Left colon (tissue), 2 donors: Measurements from ENCODE around the gene MYOT. TPM values are rescaled to one million over a fixed set of nuclear protein-coding genes. Genes with fewer than 3 reads are reported as not detected.
"Not testable (repeated sequence)": the region's sequence is repeated elsewhere in the genome, so short reads cannot be mapped to it uniquely, and the experiment has no call there.

Experiments
- ATAC-seq: fragments of 200-7000 bp; cut with Tn5 transposase; one replicate; pipeline ENCODE4 v1.9.1; 2020; ENCODE audit warnings: mild to moderate bottlenecking, moderate library complexity
- DNase-seq, 2 donors: peaks; one replicate each; pipeline ENCODE4 v3.0.0-alpha.2; 2020
- intact Hi-C, 2 donors: fragments of 100-400 bp; cut with DNase I in 1 of 2; cut with micrococcal nuclease in 1 of 2; formaldehyde crosslinking; loops; one replicate each; pipeline versions ENCODE4 v1.11.2 to v1.14.0; 2022; cut with DNase I, micrococcal nuclease
- total RNA-seq, 2 donors: library from RNA; stranded (reverse); fragmentation: NEBNext Ultra II Directional; extraction: Animal tissue kit (Norgen Biotek cat#: 25700); gene quantifications; one replicate each; pipeline ENCODE4 v1.2.1, GENCODE V29; 2021
- donor health status: DM: no; HTN: no; CAD: no.
- donor health status: DM: yes; HTN: yes; CAD: no.

The MYOT gene
- total RNA-seq, 2 donors from 2014 or later: 2.9 to 3.2 TPM

DNA sequence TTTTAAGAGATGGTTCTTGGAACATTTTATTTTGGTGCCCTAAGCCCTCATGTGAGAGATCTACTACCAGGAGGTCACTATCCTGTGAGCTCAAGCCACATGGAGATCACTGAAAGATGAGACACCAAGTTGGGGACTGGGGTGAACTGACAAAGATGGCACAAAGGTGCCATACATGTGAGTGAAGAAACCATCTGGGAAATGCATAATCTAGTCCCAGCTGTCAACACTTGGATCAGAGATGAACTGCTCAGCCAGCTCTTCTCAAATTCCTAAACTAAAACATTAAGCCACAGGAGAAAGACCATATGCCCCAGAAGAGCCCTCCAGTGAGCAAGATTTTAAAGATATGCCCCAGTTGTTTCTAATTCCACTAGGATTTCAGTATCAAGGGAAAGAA, 22.2 kb upstream of the MYOT start:
- intact Hi-C loops: no loop called here
- ATAC-seq (no peak), DNase-seq (no peak)

DNA sequence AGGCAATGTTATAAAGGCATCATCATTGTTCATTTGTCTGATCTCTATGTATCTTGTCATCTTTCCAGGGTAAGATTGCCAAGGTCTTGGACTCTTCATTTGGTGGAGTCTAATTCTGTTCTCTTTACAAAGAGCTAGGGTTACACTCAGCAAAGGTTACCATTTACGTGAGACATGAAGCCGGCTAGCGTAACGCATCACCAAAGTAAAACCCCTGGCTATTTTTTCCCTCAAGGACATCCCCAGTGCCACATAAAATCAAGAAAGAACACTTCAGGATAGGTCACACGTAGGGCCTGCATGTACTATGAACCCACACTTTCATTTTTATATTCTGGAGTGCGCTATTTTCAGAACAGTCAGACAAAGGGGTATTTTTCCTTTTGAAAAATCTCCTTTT, 20.0 kb upstream of the MYOT start:
- intact Hi-C loops: no loop called here
- DNase-seq (no peak), ATAC-seq (no peak)

DNA sequence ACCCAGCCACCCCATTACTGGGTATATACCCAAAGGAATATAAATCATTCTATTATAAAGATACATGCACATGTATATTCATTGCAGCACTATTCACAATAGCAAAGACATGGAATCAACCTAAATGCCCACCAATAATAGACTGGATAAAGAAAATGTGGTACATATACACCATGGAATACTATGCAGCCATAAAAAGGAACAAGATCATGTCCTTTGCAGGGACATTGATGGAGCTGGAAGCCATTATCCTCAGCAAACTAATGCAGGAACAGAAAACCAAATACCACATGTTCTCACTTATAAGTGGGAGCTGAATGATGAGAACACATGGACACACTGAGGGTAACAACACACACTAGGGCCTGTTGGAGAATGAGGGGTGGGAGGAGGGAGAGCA, 14.5 kb upstream of the MYOT start:
- intact Hi-C loops, ATAC-seq, DNase-seq: not testable (repeated sequence)

DNA sequence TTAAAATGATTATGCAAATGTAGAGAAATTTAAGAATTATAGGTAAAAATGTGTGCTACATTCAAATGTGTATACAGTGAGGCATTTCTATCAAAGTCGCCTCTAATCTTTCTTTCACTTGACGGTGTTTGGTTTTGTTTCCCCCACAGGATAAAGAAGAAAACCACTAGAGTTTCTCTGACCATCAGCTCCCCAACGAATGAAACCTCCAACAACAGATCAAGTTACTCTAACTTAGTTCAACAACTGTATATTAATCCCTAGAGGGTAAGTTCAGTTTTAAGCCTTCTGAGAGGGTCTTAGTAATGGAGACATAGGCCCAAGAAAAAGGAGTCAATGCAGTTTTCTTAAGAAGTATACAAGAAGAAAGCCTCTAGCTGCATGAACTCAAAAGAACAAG, 11.5 kb upstream of the MYOT start:
- intact Hi-C loops: no loop called here
- DNase-seq (no peak), ATAC-seq (no peak)

DNA sequence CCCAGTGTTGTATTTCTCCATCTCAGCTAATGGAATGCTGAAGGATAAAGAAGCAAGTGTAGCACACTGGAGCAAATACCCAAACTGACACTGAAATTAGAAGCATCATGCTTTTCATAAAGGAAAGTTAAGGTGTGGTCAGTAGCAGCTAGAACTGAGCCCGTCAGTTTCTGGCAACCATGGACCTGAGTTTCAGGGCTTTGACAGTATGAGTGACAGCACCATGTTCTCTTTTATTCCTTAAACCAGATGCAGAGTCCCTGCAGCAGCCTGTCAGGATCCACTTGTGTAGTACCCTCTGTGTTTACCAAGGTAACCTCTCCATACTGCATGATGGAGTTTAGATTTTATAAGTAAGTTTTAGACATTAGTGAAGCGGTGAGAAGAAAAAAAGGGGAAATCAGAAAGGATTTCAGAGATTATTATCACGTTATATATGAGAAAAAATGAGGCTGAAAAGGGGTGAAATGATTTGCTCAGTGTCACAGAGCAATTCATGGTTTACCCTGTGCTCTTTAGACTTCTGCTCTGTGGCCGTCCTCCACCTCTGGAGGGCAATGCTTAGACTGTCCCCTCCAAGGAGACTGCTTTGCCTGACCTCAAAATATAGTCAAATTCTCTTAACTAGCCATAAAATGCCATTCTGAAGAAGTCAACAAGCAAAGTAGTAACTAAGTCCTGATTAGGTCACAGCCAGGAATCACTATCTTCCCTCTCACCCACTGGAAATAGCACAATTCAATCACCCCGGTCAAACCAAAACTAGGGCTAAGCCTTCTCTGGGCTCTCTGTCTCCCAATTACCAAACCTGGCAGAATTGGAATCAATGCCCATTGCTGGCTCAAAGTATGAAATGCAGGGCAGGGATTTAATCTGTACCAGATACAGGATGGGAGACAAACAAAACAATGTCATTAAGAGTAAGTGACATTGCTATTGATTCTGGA, 10.5 kb upstream of the MYOT start:
- ATAC-seq: no peak
- intact Hi-C loops: no loop called here
- no peak for DNase-seq

DNA sequence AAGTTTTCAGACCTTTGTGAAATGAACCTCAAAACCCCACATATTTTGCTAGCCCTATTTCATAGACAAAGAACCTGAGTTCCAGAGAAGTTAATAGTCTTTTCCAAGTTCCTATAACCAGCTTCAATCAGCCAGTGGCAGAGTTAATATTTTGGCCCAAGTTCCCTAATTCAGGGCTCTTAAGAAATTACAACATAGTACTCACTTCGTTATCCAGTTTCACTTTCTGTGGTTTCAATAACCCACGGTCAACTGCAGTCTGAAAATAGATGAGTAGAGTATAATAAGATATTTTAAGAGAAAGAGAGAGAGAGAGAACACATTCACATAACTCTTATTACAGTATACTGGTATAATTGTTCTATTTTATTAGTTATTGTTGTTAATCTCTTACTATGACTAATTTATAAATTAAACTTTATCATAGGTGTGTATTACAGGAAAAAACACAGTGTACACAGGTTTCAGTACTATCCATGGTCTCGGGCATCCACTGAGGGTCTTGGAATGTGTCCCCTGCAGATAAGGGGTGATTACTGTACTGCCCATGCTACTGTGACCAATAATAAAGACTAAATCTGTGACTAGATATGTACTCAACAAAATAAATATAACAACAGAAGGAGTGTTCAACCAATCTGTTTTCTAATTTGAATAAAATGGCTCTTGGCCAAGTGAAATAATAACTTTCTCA, 9.3 kb upstream of the MYOT start:
- DNase-seq (no peak), ATAC-seq (no peak)
- intact Hi-C loops: no loop called here

DNA sequence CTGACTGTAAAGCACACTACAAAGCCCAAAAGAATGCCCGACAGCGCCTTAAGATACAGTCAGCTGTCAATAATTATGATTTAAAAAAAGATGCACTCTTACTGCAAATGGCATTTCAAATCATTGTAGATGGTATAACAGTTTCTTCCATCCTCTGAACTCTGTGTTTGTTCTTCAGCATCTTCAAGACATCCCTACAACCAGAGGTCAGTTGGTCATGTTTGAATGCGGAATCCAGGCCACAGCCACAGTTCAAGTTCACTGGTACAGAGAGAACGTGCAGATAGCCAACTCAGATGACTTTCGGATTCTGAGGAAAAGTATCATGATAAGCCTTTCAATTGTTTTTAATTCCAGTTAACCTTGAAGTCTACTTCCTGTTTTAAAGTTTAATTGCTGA, 8.7 kb upstream of the MYOT start:
- DNase-seq (no peak), ATAC-seq (no peak)
- intact Hi-C loops: no loop called here

DNA sequence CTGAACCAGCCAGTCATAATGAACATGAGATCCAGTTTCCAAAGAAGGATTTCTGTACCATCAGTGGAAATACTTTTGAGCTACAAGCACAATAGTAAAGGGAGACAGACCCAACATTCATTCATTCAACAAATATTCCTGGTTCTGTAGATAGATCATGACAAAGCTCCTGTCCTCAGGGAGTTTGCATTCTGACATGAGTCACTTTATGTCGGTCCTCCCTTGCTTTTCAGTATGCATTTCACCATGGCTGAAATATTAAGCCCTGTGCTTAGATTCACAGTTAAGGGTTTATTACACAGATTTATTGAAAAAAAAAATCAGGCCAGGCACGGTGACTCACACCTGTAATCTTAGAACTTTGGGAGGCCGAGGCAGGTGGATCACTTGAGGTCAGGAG, 5.4 kb upstream of the MYOT start:
- DNase-seq (no peak), ATAC-seq (no peak)
- intact Hi-C loops: no loop called here

DNA sequence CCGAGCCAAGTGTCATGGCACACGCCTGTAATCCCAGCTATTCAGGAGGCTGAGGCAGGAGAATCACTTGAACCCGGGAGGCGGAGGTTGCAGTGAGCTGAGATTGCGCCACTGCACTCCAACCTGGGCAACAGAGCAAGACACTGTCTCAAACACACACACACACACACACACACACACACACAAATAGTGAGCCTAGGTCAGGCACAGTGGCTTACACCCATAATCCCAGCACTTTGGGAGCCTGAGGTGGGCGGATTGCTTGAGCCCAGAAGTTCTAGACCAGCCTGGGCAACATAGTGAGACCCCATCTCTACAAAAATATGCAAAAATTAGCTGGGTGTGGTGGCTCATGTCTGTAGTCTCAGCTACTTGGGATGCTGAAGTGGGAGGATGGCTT, 4.0 kb upstream of the MYOT start:
- intact Hi-C loops, ATAC-seq: not testable (repeated sequence)

DNA sequence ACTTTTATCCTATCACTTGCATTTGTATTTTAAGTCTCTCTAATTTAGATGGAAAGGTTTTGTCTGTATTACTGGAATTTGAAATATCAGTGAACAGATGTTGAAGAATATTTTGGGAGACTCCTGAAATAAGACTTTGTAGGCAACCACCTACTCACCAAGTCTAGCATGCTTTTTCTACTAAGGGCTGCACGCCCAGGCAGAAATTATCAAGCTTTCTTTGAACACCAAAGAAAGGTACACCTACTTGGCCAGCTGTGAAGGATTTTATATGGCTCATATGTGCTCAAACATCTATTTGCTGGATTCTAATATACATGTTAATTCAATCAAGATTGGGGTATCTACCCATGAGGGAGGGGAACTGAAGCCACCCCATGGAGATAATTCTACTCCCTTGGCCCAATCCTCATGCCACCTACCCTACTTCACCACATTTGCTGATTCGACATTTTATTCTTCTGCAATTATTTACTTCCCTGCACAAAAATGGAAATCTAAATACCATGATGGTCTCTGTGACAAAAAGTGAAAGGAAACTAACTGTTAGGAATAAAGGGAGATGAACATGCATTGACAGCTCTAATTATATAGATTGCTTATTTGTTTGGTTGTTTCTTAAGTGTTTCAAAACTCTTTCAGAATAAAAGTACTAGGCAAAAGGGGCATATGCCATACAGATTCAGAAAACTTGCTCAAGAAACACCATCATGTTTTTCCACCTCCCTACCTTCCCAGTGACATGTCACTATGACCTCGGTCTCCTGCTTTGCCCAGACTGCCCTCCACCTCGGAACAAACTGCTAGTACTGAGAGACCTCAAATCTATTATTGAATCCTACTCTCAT, 895 bp upstream of the MYOT start:
- DNase-seq: no peak
- ATAC-seq: no peak
- intact Hi-C loops: no loop called here

More for the DNA sequence above, 4.0 kb upstream of the MYOT start:
- DNase-seq: not testable (repeated sequence)

DNA sequence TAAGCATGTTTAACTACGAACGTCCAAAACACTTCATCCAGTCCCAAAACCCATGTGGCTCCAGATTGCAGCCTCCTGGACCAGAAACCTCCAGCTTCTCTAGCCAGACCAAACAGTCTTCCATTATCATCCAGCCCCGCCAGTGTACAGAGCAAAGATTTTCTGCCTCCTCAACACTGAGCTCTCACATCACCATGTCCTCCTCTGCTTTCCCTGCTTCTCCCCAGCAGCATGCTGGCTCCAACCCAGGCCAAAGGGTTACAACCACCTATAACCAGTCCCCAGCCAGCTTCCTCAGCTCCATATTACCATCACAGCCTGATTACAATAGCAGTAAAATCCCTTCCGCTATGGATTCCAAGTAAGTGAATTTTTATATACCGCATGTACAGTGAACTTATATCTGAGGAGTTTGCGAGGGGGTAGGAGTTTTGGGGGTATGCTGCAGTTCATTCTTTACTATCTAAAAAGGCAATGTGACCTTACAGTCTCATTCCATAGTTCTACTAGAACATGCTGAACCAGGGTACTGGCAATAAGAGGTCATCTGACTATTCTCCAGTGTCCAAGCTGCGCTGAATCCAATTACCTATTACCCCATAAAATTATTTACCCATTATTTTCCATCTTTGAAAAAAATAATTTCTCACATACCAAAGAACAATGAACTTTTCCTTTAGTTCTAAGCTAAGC, 3.1 kb downstream of the MYOT start:
- DNase-seq: no peak
- ATAC-seq: no peak
- intact Hi-C loops: no loop called here

DNA sequence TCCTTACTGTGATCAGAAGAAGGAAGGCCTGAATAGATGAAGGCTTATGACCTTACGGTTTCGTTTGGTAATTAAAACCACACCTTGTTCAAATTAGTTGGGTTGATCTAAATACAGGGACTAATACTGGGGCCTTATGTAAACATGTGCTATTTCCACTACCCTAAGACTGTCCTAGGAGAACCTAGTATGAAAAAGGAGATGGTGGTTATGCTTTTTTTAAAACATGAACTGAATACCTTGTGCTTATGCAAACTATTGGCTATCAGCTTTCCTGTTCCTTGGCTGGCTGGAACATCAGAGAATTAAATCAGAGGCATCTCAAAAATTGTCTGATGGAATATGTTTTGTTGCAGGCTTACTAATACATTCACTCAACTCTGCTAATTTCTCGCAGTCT, 3.9 kb downstream of the MYOT start:
- ATAC-seq: no peak

DNA sequence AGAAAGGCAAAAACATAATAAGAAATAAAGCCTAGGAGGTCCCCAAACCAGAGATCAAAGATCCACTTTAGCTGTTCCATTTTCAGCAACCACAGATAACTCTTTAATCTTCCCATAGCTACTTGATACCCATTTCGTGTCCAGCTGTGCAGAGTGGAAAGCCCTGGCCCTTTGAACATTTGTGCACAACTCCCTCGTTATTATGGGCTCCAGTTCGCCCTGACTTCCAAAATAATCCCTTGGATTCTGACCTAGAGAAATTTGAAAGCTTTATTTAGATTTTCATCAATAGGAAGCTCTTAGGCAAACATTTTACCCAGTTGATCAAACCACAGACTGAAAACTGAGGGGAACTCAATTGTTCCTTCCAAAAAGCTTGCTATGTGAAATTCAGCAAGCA, 4.8 kb downstream of the MYOT start:
- intact Hi-C loops: no loop called here
- no peak for ATAC-seq
- DNase-seq: no peak

More for the DNA sequence above, 3.9 kb downstream of the MYOT start:
- intact Hi-C loops: no loop called here
- DNase-seq: no peak

DNA sequence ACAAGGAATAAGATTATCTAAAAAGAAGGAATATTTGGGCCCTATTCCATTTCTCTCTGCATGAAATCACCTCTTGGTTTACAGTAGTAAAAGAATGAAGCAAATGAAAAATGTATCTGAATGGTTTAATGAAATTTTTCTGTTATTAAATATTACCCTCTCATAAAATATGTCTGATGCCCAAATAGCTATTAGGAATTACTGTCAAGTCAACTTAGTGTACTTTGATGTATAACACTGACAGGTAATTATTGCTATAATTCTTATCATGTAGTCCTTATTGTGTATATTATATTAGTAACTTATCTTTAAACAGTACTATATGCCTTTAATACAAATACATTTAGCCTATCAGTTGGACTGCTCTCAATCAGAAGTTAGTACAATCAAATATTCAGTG, 8.4 kb downstream of the MYOT start:
- ATAC-seq (no peak), DNase-seq (no peak)
- intact Hi-C loops: no loop called here

DNA sequence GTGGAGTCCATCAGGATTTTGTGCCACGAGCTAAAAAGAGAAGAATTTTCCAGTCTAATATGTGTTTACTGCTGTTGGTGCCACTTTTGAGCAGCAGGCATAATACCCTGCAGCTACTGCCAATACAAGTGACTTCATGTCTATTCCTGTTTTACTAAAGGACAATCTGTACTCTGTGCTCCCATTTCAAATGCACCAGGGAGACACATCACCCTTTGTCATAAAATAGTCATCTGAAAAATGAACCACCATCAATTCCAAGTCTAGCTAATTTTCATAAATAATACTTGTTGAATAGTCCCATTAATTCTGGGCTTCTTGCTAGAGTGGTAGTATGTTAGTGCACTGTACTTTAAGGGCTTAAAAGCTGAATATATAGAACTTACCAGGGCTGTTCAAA, 12.7 kb downstream of the MYOT start:
- DNase-seq (no peak), ATAC-seq (no peak)
- intact Hi-C loops: no loop called here

DNA sequence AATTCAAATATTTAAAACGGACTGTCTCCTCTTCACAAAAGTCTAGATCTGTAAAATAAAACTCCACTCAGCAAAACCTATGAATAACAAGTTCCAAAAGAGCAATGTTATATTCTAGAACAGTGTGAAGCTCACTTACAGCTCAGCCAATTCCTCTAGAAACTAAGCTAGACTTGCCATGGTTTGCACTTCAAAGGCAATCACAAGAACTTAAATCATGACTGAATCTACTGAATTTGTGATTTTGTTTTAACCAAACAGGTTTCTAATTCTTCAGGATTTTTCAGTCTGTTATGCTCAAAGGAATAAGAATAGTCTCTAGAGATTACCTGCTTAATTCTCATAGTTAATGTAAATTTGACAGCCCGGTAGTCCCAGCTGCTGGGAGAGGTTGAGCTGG, 20.2 kb downstream of the MYOT start:
- no peak for DNase-seq
- ATAC-seq: no peak
- intact Hi-C loops: no loop called here

DNA sequence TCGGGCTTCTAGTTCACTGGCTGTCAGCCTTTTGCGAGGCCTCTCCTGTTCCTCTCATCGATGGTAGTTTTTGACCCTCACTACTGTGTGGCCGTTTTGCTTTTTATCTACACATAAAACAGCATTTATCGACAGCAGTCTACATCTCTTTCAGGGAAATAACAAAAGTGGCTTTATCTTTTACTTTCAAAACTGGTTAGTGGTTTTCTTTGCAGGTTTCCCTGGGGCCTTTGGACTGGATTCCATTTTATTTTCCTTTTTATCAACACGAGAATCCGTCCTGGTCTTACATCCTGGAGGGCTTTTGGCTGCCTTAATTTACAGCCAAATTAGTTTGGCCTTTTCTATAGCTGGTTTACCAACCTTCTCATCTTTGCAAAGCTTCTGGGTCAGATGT, 20.8 kb downstream of the MYOT start:
- no peak for ATAC-seq
- intact Hi-C loops: no loop called here
- no peak for DNase-seq

DNA sequence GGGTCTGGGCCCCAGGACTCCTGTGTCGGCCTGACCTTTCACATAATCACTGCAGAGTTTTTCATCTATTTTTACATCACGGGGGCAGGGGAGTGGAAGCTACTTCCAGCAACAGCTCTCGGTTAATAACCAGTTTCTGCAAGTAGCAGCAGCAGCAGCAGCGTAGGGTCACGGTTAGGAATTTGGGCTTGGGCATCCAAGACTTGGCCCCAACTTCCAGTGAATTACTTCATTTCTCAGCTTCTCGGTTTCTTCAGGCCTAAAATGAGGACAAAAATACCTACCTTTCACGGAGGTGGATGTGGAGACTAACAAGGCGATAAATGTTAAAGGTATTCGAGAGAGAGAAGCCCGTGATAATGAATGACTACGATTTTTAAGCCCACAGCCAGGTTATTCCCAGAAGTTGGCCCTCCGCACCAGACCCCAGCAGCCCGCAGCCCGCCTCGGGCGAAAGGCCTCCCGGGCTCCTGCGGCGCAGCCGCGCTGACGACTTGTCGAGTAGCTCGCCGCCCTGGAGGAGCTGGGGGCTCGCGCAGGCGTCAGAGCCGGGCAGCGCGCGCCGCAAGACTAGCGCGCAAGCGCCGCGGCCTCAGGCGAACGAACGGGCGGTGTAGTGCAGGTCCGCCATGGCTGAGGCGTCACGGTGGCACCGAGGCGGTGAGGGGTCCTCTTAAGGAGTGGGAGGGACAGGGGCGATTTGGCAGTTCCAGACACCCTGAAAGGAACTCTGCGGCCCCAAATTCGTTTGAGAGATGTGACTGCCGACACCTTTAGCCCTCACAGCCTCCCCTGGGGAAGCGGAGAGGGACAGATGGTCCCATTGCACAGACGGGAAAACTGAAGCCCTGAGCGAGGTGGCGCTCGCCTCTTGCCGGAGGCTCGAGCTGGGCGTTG, 21.5 kb downstream of the MYOT start, which contains the start of gene PKD2L2:
PKD2L2 (plus strand) TSS at position 595 of the 897 bp plus-strand sequence; CDS start at position 630, 35 bp downstream.
- intact Hi-C loops: no loop called here
- peak; percentile 70 for DNase-seq
- ATAC-seq: peak; percentile 97
